Measurements from ENCODE around the gene GNE.
A peak's percentile ranks its signal among the peaks of the same experiment; 100 is the strongest.
"Not testable (repeated sequence)": the region's sequence is repeated elsewhere in the genome, so short reads cannot be mapped to it uniquely, and the experiment has no call there.

GNE gene

GRCh38 chr9:36258208-36258995 is at the start of gene GNE:
Gene GNE, minus strand, starts transcription at chr9:36258448. Its CDS starts 9,093 bp downstream, at chr9:36249355.
- peak; percentile 99 for DNase-seq

- DNase-seq, result no peak
Observed at GRCh38 chr9:36306471-36307306, 48.4 kb upstream of the GNE start.

- not testable (repeated sequence) for DNase-seq
Observed at GRCh38 chr9:36304366-36304765, 46.1 kb upstream of the GNE start.

GRCh38 chr9:36301227-36301626 is 43.0 kb upstream of the GNE start:
- DNase-seq, result no peak

- no peak for DNase-seq
Observed at GRCh38 chr9:36298566-36298965, 40.3 kb upstream of the GNE start.

GRCh38 chr9:36297798-36298197 is 39.5 kb upstream of the GNE start:
- DNase-seq, result no peak

- not testable (repeated sequence) for DNase-seq
Observed at GRCh38 chr9:36294996-36295395, 36.7 kb upstream of the GNE start.

- no peak for DNase-seq
Observed at GRCh38 chr9:36293918-36294317, 35.7 kb upstream of the GNE start.

- no peak for DNase-seq
Observed at GRCh38 chr9:36293171-36293570, 34.9 kb upstream of the GNE start.

GRCh38 chr9:36292641-36293040 is 34.4 kb upstream of the GNE start:
- DNase-seq, result no peak

- DNase-seq, result no peak
Observed at GRCh38 chr9:36290996-36291395, 32.7 kb upstream of the GNE start.

- DNase-seq, result no peak
Observed at GRCh38 chr9:36289836-36290435, 31.7 kb upstream of the GNE start.

GRCh38 chr9:36288070-36288469 is 29.8 kb upstream of the GNE start:
- no peak for DNase-seq

GRCh38 chr9:36286388-36286787 is 28.1 kb upstream of the GNE start:
- DNase-seq, result no peak

GRCh38 chr9:36284226-36284625 is 26.0 kb upstream of the GNE start:
- no peak for DNase-seq

- DNase-seq, result no peak
Observed at GRCh38 chr9:36282275-36282674, 24.0 kb upstream of the GNE start.

- DNase-seq, result no peak
Observed at GRCh38 chr9:36280989-36281388, 22.7 kb upstream of the GNE start.

GRCh38 chr9:36278243-36278642 is 20.0 kb upstream of the GNE start:
- DNase-seq, result no peak

GRCh38 chr9:36276781-36277181 is 18.5 kb upstream of the GNE start:
- peak; percentile 71 for DNase-seq

GRCh38 chr9:36276254-36276653 is 18.0 kb upstream of the GNE start:
- DNase-seq, result no peak

GRCh38 chr9:36275060-36275459 is 16.8 kb upstream of the GNE start:
- DNase-seq, result no peak

GRCh38 chr9:36273354-36273753 is 15.1 kb upstream of the GNE start:
- DNase-seq, result not testable (repeated sequence)

- no peak for DNase-seq
Observed at GRCh38 chr9:36268007-36268427, 9.8 kb upstream of the GNE start.

GRCh38 chr9:36264896-36265295 is 6.6 kb upstream of the GNE start:
- DNase-seq, result no peak

Measured in left hindlimb (tissue), 1 donor.